Skeletal muscle satellite cell (primary cell): ENCODE data around the gene PRDM11.
A peak's percentile ranks its signal among the peaks of the same experiment; 100 is the strongest.

Experiments used
- H3K27me3 ChIP-seq: 2 replicates; pipeline ENCODE4 v1.7.0; 2013; ENCODE audit warnings: low read length; ENCODE audit not compliant: control insufficient read depth, insufficient read depth
- H3K36me3 ChIP-seq: 2 replicates; pipeline ENCODE4 v1.7.0; 2013; ENCODE audit warnings: mild to moderate bottlenecking, control low read depth, low read length; ENCODE audit not compliant: insufficient read depth
- H3K4me1 ChIP-seq: 2 replicates; pipeline ENCODE4 v1.7.0; 2013; ENCODE audit warnings: low read length; ENCODE audit not compliant: control insufficient read depth, insufficient read depth
- H3K4me2 ChIP-seq: 2 replicates; pipeline ENCODE4 v1.7.0; 2013; ENCODE audit warnings: mild to moderate bottlenecking, low read length
- H3K4me3 ChIP-seq: 2 replicates; pipeline ENCODE4 v1.7.0; 2013; ENCODE audit warnings: low read length
- H3K9ac ChIP-seq: 2 replicates; pipeline ENCODE4 v1.7.0; 2013; ENCODE audit warnings: mild to moderate bottlenecking, low read depth, low read length, moderate library complexity
- H3K9me3 ChIP-seq: replicated peaks from 2 replicates; pipeline ENCODE4 v1.7.0; 2013; ENCODE audit warnings: mild to moderate bottlenecking, control low read depth, low read length

PRDM11 gene

DNA sequence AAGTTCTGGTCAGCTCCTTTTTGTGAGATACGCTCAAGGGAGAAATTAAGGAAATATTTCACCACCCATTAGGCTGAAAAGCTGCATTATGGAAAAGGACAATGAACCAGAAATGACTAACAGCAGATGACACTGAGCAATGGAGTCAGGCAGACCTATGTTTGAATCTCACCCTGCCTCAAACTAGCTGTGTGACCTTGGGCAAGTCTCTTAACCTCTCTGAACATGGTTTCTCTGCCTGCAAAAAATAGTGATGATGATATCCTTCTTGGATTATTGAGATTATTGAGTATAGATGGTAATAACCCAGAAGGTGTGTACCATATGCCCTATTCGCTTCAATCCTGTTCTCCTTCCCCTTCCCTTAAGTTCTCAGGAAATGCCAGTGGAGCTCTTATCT is 2.9 kb upstream of the PRDM11 start:
- Histone ChIP-seq H3K36me3 (no peaks in the 10 kb centered on the region), H3K4me3 (no peak overlapping the region), H3K27me3 (peaks cover 47% of the 10 kb centered on the region), H3K4me2 (no peak overlapping the region), H3K9ac (no peak overlapping the region), H3K4me1 (peaks cover 14% of the 10 kb centered on the region), H3K9me3 (no peaks in the 10 kb centered on the region)

DNA sequence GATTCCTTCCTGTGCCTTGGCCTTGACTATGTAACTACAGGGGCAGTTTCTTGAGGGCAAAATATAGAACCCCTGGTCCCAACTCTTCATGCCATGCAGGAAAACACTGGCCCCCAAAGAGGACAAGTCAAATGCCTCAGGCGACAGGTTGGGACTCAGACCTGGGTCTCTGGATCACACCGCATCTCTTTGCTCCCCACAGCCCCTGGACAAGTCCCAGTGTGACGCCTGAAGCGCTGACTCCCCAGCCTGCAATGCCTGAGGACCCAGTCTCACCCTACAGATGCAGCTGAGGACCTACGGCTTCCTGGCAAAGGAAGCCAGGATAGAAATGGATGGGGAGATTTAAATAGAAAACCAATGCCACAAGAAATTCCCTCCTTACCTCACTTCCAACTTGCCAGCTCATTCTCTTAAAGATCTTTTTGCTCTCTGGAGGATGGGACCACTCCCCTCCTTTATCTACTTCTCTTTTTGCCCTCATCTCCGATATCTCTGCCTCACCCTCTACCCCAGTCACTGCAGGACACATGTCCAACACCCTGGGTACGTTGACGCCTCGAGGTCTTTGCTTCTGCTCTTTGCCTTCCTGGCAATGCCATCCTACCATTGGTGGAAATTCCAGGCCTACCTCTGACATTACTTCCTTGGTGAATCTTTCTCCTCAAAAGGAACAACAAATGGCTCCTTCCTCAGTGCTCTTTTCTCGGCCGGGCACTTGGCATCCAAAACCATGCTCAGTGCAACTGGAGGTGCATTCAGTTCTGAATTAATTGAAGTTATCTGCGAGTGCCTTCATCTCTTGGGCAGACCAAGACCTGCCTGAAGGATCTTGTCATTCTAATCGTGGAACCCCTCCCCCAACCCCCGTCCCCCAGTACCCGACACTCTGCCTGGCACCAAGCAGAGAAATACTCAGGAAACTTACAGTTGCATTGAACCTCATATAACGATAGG is 2.0 kb upstream of the PRDM11 start:
- H3K4me3 ChIP-seq = no peak overlapping the region
- no peaks in the 10 kb centered on the region for H3K36me3 ChIP-seq
- H3K9ac ChIP-seq = no peak overlapping the region
- H3K27me3 ChIP-seq = peaks cover 41% of the 10 kb centered on the region
- no peak overlapping the region for H3K4me2 ChIP-seq
- peaks cover 14% of the 10 kb centered on the region for H3K4me1 ChIP-seq
- no peaks in the 10 kb centered on the region for H3K9me3 ChIP-seq

- H3K9ac ChIP-seq = no peak overlapping the region
- no peaks in the 10 kb centered on the region for H3K9me3 ChIP-seq
- H3K4me1 ChIP-seq = peaks cover 14% of the 10 kb centered on the region
- peaks cover 37% of the 10 kb centered on the region for H3K27me3 ChIP-seq
- H3K4me2 ChIP-seq = no peak overlapping the region
- no peak overlapping the region for H3K4me3 ChIP-seq
- no peaks in the 10 kb centered on the region for H3K36me3 ChIP-seq
Observed at GRCh38 chr11:45145083-45145378, 1.4 kb upstream of the PRDM11 start.

DNA sequence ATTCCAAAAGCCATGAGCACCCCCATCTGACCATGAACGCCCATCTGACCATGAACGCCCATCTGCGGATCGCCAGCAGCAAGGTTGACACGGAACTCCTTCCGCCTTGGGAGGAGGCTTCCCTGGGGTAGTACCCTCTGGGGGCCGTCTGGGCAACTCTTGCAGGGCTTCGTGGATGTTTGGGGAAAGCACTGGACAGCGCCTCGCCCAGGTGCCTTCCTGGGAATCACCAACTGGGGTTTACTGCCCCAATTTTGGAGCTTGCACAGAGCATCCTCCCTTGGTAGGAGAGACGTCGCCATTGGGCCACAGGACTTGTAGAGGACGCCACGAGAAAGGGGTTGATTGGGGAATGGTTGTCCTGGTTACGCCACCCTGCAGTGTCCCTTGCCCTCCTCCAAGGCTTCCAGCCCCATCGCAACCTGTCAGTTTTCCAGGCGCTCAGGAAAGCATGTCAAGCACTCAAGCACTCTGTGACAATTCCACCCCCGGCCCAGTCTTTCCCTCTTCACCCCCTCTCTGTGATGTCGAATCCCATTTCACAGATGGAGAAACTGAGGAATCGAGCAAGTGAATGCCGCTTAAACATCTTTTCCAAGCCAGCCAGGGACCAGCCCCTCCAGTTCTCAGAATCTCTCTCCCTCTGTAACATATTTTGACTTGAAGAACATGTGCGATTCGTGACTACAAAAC is 914 bp upstream of the PRDM11 start:
- peak overlapping the region; percentile 98 for H3K9ac ChIP-seq
- no peaks in the 10 kb centered on the region for H3K36me3 ChIP-seq
- H3K4me2 ChIP-seq = peak overlapping the region; percentile 93
- peaks cover 33% of the 10 kb centered on the region for H3K27me3 ChIP-seq
- H3K4me3 ChIP-seq = peak overlapping the region; percentile 84
- no peaks in the 10 kb centered on the region for H3K9me3 ChIP-seq
- peaks cover 14% of the 10 kb centered on the region for H3K4me1 ChIP-seq

GRCh38 chr11:45147017-45147728 is 734 bp downstream of the PRDM11 start:
- H3K36me3 ChIP-seq = no peaks in the 10 kb centered on the region
- H3K9me3 ChIP-seq = no peaks in the 10 kb centered on the region
- peak overlapping the region; percentile 82 for H3K9ac ChIP-seq
- peak overlapping the region; percentile 84 for H3K4me3 ChIP-seq
- peaks cover 14% of the 10 kb centered on the region for H3K4me1 ChIP-seq
- H3K4me2 ChIP-seq = peak overlapping the region; percentile 96
- H3K27me3 ChIP-seq = peaks cover 17% of the 10 kb centered on the region

- Histone ChIP-seq H3K27me3 (peaks cover 14% of the 10 kb centered on the region), H3K9ac (peak overlapping the region; percentile 82), H3K4me2 (peak overlapping the region; percentile 96), H3K9me3 (no peaks in the 10 kb centered on the region), H3K4me1 (peaks cover 14% of the 10 kb centered on the region), H3K4me3 (peak overlapping the region; percentile 84), H3K36me3 (no peaks in the 10 kb centered on the region)
Observed at GRCh38 chr11:45147891-45148675, 1.6 kb downstream of the PRDM11 start.

DNA sequence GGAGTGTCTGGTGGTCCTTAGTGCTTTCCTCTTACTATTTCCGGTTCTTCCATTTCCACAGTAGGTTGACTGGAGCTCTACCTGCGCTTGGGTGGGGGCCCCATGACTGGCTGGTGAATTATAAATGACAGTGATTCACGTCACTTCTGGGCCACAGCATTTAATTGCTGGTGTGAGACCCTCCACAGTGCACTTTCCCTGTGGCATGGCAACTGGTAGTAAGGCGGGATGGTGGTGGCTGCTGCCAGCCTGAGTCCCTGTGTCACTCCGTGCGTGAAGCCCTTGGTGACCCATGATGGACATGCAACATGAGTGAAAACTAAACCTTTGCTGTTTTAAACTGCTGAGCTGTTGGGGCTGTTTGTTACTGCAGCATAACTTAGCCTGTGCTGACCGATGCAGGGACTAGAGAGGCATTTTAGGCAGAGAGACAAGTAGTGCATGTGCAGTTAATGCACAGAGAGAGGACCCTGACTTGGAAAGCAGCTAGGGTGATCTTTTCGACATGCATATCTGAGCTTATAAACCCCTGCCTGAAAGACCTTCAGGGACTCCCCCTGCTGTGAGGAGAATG is 3.1 kb downstream of the PRDM11 start:
- H3K4me3 ChIP-seq = no peak overlapping the region
- H3K9me3 ChIP-seq = no peaks in the 10 kb centered on the region

GRCh38 chr11:45150301-45150700 is 3.9 kb downstream of the PRDM11 start:
- Histone ChIP-seq H3K27me3 (peaks cover 4% of the 10 kb centered on the region), H3K9ac (no peak overlapping the region), H3K9me3 (no peaks in the 10 kb centered on the region), H3K4me3 (no peak overlapping the region), H3K36me3 (no peaks in the 10 kb centered on the region), H3K4me1 (peaks cover 14% of the 10 kb centered on the region), H3K4me2 (no peak overlapping the region)

More for the DNA sequence above, 3.1 kb downstream of the PRDM11 start:
- Histone ChIP-seq H3K4me2 (no peak overlapping the region), H3K9ac (no peak overlapping the region), H3K27me3 (peaks cover 7% of the 10 kb centered on the region), H3K4me1 (peaks cover 14% of the 10 kb centered on the region), H3K36me3 (no peaks in the 10 kb centered on the region)

GRCh38 chr11:45150943-45151342 is 4.5 kb downstream of the PRDM11 start:
- H3K4me3 ChIP-seq = no peak overlapping the region
- H3K9ac ChIP-seq = no peak overlapping the region
- no peaks in the 10 kb centered on the region for H3K36me3 ChIP-seq
- H3K9me3 ChIP-seq = no peaks in the 10 kb centered on the region
- H3K27me3 ChIP-seq = no peaks in the 10 kb centered on the region
- no peak overlapping the region for H3K4me2 ChIP-seq
- H3K4me1 ChIP-seq = peaks cover 10% of the 10 kb centered on the region

GRCh38 chr11:45151362-45151982 is 5.0 kb downstream of the PRDM11 start:
- H3K4me1 ChIP-seq = peaks cover 9% of the 10 kb centered on the region
- no peaks in the 10 kb centered on the region for H3K27me3 ChIP-seq
- H3K9me3 ChIP-seq = no peaks in the 10 kb centered on the region
- no peak overlapping the region for H3K4me3 ChIP-seq
- no peak overlapping the region for H3K9ac ChIP-seq
- H3K36me3 ChIP-seq = no peaks in the 10 kb centered on the region
- no peak overlapping the region for H3K4me2 ChIP-seq
